RPMI7951 (cell line): ENCODE data around the gene VAMP7. TPM values are rescaled to one million over a fixed set of nuclear protein-coding genes. Genes with fewer than 3 reads are reported as not detected.

ENCODE experiments used
- total RNA-seq: library from RNA; depleted of rRNA; stranded (reverse); fragments of >200 nt; shearing (Covaris generic); gene quantifications from 2 replicates; pipeline ENCODE4 v1.2.3, GENCODE V29; 2014; rRNA removed

Gene VAMP7
- total RNA-seq, 1 experiment from 2014 or later, result 81.8 TPM

Other genes starting within 250 kb of the VAMP7 start
- 0.10 and 0.12 TPM in 2 replicates for gene IL9R, start 116.4 kb downstream of the VAMP7 start, total RNA-seq